Activated CD8-positive, alpha-beta memory T cell treated with anti-CD3 and anti-CD28 coated beads, Interleukin-2, amount 50 U/mL, for 4 hours (primary cell): ENCODE data around the gene ROPN1.

Experiments
- DNase-seq: peaks from one replicate; pipeline ENCODE4 v3.0.0-alpha.2; 2020

The ROPN1 gene

DNA sequence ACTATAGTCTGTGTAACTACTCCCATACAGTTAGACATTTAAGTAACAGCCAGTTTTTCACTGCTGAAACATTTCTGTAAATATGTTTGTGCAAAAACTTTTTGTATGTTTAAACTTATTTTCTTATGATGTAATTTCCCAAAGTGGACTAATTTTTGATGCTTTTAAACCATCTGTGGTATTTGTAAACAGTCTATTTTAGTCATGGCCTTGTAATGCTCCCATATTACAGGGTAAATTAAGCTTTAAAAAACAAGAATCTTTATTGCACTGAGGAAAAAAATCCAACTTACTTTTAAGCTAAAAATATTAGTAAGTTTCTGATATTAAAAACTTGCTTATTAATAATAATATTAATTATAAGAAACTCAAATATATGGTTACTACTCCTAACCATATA, 44.4 kb downstream of the ROPN1 start:
- DNase-seq, result no peak

DNA sequence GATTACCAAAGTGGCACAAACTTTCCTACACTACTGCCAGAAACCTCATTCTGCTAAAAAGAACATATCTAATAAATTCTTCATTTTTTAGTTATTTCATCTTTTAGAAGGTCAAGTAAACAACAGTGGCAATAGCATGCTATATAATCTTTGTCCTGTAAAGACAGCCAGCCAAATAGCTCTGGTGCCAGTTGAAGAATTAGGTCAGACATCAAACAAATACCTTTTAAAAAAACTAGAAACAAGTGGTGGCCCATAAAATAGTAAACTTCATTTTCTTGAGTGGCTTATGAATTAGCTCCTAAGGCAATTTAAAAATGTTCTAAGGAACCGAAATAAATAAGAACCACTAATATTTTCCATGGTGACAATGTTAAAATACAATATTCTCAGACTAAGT, 50.4 kb downstream of the ROPN1 start:
- no peak for DNase-seq

DNA sequence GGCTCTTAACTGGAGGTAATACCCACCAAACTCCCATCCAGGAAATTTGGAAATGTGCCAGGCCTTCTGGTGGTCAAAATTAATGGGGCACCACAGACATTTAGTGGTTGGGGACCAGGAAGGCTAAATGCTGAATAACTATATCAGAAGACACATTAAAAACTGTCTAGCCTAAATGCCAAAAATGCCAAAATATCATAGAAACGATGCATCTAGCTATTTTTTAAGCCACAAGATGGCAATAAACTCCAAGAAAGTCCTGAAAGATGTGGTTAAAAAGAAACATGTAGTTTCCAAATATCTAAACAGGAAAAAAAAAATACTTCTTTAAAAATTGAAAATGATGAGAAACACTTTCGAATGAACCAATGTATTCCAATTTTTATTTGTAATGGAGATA, 50.8 kb downstream of the ROPN1 start:
- DNase-seq, result no peak

DNA sequence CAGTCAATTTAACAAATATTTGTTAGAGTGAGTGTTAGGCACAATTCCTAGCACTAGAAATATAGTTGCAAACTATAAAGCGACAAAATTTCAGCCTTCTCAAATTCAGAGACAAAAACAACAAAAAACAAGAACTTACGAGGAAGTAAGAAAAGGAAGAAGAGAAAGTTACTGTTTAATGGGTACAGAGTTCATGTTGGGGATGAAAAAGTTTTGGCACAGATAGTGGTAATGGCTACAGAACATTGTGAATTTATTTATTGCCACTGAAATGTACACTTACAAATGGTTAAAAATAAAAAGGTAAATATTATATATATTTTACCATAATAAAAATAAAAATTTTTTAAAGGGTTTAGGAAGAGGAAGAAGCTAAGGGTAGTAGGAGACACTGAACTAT, 52.2 kb downstream of the ROPN1 start:
- no peak for DNase-seq

DNA sequence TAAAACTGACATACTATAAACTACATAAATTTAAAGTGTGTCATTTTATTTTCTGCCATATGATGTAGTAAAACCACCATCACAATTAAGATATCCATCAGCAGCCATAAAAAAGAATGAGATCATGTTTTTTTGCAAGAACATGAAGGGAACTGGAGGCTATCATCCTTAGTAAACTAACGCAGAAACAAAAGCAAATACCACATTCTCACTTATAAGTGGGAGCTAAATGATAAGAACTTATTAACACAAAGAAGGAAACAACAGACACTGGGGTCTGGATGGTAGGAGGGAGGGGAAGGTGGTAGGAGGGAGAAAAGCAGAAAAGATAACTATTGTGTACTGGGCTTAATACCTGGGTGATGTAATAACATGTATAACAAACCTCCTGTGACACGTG, 55.5 kb downstream of the ROPN1 start:
- DNase-seq, result no peak

DNA sequence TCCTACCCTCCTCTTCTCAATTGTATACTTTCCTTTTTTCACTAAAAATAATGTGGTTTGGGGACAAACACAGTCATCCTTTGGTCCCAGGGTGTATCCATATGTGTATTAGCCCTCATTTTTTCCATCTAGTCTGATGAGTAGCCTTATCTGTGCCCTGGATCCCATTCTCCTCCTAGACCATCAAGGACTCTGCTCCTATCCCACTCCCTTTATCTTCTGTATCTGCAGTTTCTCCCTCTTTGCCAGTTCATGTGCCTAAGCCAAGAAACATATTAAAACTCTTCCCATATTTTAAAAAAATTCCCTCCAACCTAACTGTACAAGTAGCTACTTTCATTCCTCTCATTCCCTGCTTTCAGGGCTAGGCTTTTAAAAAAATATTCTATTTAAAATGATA, 56.1 kb downstream of the ROPN1 start:
- DNase-seq, result no peak

DNA sequence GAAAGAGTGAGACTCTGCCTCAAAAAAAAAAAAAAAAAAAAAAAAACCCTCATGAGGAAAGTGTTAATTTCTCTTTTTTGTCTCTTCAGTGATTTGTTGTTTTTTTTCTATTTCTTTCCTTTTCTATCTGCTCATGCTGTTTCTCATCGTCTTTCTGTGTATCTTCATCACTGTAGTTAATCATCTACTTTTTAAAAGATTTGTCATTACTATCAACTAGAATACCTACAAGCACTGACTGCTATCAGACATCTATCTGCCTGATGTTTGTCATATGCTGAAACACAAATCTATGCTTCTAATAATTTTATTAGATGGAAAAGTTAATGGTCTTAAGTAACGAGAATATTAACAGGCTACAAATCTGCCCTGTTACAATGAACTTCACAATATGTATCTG, 57.7 kb downstream of the ROPN1 start:
- DNase-seq, result no peak

DNA sequence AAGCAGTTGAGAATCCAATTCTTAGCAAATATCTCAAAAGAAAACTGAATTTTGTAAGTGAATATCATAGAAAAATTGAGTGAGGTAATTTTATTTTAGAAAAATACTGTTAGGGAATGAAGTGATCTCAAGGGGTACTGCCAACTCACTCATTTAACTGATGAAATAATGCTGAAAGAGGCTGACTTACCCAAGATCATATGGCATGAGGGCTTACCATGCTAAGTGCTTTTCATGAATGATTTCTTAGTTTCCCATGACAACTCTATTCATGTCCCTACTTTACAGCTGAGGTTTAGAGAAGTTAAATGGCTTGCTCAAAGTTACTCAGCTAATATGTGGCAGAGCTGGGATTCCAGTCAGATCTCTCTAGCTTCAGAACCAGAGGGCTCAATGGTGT, 61.5 kb downstream of the ROPN1 start:
- DNase-seq, result no peak

DNA sequence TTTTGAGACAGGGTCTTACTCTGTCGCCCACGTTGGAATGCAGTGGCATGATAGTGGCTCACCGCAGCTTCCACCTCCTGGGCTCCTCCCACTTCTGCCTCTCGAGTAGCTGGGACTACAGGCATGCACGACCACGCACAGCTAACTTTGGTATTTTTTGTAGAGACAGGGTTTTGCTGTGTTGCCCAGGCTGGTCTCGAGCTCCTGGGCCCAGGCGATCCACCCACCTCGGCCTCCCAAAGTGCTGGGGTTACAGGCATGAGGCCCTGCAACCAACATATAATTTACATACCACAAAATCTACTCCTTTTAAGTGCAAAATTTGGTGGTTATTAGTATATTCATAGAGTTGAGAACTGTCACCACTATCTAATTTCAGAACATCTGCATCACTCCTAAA, 62.6 kb downstream of the ROPN1 start:
- no peak for DNase-seq

DNA sequence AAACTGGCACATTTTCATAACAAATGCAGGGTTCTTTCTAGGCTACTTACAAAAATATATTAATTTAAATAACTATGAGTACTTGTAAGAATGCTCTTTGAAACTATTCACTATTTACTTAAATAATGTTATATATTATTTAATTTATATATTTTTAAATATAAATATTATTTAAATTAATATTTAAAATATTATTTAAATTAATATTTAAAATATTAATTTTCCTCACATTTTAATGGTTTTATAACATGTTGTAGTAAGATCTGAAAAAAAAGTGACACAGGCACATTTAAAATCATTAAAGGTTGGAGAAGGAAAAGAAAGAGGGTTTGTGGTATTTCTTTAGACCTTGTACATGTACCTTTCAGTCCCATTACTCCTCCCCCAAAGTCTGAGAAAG, 65.5 kb downstream of the ROPN1 start:
- DNase-seq, result no peak

DNA sequence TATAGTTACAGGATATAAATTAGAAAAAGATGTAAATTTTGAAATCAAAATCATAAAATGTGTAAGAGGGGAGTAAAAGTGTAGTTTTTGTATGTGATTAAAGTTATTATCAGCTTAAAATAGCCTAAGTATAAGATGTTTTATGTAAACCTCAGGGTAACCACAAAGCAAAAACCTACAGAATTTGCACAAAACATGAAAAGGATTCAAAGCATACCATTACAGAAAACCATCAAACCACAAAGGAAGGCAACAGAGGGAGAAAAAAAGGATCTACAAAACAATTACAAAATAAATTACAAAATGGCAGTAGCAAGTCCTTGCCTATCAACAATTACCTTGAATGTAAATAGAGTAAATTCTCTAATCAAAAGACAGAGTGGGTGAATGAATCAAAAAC, 71.1 kb downstream of the ROPN1 start:
- no peak for DNase-seq

DNA sequence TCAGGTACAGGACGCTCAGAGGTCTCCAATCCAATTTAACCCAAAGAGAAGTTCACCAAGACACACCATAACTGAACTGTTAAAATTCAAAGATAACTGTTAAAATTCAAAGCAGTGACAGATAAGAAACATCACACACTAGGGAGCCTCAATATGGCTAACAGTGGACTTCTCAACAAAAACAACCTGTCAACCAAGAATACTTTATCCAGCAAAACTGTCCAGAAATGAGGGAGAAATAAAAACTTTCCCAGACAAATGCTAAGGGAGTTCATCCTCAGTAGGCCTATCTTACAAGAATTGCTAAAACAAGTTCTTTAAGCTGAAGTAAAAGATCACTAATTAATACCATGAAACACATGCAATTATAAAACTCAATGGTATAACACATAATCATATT, 71.5 kb downstream of the ROPN1 start:
- DNase-seq, result no peak

DNA sequence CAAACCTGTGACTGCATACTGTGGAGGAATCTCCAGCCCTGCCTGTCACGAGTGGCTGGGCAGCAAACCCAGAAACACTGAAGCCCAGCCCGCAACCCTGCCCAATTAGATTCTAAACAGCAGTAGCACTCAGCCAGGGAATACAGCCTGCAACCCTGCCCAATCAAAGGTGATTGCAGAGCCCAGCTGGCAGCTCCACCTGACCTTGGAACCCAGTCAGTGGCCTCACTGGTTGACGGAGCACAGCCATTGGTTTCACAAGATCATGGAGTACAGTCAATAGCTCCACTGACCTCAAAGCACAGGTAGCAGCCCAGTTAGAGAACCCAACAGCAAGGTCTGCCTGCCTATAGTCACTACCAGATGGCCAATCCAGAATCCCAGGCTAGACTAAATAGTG, 72.6 kb downstream of the ROPN1 start:
- no peak for DNase-seq
